GM18861 (cell line): ENCODE results near the gene ERCC6.

ENCODE experiments used
- ATAC-seq: cut with Tn5 transposase; IDR thresholded peaks from one replicate; pipeline ENCODE4 v1.9.1; 2021; ENCODE audit not compliant: unreplicated experiment

The ERCC6 gene

DNA sequence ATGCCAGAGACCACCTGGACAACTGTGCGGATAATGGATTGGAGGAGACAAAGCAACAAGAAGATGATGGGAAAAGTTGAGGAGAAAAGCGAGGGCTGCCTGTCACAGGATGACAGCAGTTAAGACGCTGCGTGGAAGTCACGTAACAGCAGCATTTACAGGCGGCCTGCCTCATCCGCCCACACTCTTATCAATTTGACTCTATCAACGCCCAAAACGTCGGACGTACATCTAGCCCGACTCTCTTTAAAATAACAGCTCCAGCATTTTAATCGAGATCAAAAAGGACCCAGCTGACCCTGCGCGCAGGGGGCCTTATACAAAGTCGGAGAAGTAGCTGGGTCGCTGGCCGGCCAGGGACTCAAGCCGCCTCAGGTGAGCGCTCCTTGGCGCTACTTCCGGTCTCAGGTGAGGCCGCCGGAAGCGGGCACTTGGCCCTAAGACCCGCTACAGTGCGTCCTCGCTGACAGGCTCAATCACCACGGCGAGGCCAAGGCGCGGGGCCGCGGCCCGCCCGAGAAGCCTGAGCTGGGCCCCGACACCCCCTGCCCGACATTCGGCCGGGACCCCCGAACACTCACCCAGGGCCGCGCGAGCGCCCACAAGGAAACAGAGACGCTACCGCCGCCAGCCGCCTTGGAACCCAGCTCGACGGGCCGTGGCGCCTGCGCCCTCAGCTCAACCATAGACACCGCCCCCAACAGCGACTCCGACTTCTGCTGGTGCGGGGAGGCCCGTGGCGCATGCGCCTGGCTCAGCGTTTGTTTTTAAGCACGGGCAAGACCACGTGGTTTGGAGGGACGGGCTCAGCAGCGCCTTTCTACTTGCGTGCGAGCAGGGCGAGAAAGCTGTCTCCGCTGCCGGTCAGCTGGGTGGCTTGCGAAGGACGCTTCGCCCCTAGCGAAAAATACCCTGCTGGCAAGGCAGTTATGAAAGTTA, at the start of gene ERCC6:
ERCC6 (minus strand) TSS at position 741 of the 939 bp plus-strand sequence.
- ATAC-seq = peak; percentile 64

DNA sequence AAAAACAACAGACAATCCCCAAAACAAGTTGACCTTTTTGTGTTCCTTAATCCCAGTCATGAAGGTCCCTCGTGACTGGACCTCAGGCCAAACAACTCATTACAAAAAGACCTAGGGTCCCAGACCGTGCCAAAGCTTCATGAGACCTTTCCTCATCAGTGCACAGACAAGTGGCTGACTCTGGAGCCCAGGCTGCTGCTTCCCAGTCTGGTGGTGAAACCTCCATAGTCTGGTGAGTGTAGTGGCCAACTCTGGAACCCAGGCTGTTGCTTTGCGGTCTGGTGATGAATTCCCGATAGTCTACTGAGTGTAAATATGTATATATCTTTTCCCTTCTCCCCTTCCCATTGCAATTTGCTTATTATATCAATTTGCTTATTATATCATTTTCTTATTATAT, 49.1 kb upstream of the ERCC6 start:
- no peak for ATAC-seq

DNA sequence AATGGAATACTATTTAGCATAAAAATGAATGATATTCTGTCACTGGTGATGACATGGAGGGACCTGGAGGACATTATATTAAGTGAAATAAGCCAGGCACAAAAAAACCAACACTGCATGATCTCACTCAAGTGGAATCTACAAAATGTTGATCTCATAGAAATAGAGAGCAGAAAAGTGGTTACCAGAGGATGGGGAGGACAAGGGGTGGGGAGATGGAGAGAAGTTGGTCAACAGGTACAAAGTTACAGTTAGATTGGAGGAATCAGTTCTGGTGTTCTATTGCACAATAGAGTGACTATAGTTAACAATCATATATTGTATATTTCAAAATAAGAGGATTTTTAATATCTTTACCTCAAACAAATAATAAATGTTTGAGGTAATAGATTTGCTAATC, 46.5 kb upstream of the ERCC6 start:
- no peak for ATAC-seq

DNA sequence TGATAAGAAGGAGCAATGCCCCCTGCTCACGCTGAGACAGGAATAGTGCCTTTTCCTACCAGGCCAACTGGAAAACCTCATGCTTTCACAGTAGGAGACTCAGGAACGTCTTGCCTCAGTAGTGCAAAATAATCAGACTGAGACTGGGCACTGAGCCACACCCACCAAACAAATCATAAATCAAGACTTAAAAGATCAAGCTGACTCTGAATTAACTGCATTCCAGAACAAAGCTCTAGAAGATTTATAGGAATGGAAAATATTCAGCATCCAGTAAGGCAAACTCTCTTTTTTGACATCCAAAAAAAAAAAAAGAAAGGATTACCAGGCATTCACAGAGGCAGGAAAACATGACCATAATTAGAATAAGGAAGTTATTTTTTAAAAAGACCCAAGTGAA, 40.7 kb upstream of the ERCC6 start:
- ATAC-seq = no peak

DNA sequence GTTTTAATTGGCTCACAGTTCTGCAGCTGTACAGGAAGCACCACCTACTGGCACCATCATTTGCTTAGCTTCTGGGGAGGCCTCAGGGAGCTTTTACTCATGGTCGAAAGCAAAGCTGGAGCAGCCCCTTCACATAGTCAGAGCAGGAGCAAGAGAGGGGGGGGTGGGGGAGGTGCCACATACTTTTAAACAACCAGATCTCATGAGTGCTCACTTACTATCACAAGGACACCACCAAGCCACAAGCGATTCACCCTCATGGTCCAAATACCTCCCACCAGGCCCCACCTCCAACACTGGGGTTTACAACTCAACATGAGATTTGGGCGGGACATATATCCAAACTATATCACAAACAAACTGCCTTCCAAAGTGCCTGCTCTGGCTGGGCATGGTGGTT, 39.5 kb upstream of the ERCC6 start:
- no peak for ATAC-seq

DNA sequence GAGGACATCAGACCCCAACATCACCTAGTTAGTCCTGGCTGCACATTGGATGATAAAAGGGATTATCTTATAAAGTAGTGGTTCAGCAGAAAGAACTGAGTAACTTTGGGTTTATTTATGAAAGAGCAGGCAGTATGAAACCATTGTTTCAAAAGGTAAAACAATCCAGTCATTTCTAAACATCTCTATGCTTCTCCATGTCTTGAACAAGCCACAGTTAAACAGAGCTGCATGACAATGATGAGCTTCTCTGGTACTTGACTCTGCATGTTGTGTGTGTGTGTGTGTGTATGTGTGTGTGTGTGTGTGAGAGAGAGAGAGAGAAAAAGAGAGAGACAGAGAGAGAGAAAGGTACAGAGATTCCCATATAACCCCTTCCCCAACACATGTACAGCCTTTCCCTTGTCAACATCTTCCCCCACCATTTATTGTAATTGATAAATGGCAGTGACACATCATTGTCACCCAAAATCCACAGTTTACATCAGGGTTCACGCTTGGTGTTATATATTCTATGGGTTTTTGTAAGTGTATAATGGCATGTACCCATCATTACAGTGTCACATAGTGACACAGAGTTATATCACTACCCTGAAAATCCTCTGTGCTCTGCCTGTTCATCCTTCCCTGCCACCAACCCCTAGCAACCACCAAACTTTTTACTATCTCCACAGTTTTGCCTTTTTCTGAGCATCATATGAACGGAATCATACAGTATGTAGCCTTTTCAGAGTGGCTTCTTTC, 38.4 kb upstream of the ERCC6 start:
- no peak for ATAC-seq

DNA sequence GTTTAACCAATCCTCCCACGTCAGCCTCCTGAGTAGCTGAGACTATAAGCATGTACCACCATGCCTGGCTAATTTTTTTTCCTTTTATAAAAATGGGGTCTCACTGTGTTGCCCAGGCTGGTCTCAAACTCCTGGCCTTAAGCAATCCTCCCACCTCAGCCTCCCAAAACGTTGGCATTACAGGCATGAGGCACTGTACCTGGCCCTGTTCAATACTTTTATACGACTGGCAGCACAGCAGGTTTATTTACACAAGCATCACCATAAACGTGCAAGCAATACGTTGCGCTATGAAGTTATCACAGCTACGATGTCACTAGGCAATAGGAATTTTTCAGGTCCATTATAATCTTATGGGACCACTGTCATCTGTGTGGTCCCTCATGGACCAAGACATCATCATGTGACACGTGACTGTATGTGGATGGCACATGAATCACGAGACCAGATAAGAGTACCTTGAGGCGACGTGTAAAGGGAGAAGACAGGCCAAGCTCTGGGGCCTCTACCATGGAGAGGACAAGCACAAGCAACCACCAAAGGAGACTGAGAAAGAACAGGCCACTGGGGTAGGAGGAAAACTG, 36.7 kb upstream of the ERCC6 start:
- no peak for ATAC-seq

DNA sequence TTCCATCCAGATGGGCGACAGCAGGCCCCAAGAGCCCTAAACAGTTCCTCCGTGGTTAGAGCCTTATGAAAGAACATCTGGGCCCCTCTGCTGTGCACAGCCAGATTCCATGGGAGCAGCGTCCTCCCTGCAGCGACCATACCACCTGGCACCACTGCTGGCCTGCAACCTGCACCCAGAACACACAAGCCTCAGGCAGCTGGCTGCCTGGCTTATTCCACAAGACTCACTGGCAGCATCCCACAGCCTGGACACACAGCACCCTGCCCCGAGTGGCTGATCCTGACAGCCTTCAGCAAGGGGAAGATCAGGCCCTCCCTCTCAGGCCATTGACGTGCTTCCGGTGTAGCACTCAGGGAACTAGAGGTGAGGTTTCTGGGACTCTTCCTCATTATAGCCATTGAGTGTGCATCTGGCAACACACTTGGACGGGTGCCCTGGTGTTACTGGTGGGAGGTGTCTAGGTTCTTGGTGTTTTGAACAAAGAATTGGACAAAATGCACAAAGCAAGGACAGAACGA, 33.7 kb upstream of the ERCC6 start:
- ATAC-seq = no peak

DNA sequence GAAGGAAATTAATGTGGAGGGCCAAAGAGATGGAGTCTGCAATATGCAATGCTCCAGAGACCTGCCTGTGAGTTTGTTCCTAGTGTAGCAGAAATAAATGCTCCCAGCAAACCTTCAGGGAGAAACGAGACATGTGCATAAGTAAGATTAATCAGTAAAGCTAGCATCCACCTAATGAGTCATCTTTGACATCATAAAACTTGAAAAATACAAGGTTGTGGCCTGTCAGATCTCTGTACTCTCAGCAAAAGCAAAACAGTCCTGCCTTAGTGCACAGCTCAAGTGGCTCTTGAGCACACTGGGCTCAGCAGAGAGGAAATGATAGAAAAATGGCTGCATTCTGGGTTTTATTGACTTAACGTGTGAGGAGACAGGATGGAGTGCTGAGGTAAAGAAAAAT, 32.5 kb upstream of the ERCC6 start:
- ATAC-seq = no peak

DNA sequence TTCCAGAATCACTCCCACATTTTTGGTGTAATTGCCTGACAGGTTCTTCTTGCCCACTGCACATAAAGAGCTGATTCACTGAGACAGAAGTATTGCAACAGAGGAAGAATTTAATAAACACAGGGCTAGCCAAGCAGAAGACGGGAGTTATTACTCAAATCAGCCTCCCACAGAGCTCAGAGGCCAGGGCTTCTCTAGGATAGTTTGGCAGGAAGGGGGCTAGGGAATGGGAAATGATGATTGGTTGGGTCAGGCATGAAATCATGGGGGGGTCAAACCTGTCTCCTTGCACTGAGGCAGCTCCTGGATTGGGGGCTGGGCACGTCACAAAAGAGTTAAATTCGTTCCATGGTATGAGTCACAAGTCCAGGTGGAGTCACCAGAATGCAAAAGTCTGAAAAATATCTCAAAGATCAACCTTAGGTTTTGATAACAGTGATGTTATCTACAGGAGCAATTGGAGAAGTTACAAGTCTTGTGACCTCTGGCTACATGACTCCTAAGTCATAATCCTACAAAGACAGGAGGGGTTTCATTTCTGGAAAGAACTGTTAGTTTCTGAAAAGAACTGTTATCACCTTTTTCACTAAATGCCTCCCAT, 30.2 kb upstream of the ERCC6 start:
- no peak for ATAC-seq

DNA sequence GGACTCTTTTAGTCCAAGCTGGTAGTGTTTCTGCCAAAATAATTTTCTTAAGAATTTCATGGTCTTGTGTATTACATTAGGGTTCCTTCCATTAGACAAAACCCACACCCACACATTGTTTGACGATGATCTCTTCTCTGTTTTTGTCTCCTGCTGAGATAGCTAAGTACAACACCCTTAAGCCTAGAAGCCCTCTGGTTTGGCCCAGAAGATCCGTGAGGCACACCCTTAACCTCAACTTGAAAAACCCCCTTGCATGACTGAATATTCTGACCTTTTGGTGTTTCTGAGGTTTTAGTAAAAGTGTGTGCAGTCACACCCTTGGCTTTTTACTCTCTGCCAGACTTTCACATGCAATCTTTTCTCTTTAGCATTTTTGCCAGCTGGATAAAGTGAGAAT, 29.3 kb upstream of the ERCC6 start:
- no peak for ATAC-seq

DNA sequence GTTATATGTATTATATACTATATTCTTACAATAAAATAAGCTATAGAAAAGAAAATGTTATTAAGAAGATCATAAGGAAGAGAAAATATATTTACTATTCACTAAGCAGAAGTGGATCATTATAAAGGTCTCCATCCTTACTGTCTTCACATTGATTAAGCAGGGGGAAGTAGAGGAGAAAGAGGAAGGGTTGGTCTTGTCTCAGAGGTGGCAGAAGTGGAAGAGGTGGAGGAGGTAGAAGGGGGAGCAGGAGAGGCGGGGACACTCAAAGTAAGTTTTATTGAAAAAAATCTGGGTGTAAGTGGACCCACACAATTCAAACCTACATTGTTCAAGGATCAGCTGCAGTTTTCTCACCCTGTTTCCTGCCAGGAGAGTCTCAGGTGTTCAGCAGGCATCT, 28.9 kb upstream of the ERCC6 start:
- ATAC-seq = no peak

DNA sequence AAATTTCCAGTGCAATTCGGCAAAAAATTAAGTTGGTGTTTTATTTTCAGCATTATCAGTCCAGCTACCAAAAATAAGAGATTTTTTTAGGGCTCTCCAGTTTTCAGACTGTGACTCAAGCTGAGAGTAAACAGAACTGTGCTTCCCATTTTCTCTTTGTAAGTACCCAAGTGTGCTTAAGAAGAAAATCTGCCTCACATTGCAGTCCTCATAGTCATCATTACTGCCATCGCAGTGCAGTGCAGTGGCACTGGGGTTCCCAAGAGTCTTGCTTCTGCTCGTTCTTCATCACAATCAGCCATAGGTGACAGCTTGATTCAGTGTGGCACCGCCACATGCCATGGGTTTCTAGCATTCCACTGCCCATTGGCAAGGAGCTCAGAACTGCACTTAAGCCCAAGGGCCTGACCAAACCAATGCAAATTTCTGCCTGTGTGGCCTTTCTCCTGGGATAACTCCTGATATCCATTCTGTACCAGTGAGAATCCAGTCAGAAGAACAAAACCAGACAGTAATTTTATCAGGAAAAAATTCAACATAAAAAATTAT, 25.6 kb upstream of the ERCC6 start:
- ATAC-seq = no peak

DNA sequence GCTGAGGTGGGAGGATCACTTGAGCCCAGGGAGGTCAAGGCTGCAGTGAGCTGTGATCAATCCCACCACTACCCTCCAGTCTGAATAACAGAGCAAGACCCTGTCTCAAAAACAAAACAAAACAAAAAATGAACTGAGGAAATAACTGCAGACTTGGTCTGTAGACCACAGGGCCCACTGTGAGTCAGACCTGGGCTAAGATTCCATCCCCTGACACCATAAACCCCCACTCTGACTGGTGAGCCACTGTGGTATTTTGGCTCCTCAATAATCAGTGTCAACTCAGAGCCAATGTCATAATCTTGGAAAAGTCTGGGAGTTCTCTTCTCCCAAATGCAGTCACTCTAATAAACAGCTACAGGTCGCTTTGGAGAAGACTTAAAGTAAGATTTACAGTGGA, 24.0 kb upstream of the ERCC6 start:
- no peak for ATAC-seq

DNA sequence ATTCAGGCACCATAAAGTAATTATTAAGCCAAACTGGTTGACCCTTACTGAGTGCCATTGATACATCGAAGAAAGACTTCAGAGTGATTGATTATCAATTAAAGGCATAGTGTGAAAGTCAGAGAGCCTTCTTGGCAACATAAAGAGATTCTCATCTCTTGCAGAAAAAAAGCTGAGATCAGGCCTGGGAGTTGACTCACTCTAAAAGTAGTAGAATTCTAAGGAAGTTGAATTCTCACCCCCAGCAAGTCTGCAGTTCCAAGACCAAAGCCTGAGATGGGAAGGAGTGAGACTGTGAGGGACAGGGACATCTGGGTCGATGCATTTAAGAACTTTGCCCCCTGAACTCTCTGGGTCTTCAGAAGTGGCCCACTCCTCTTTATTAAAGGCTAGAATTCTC, 21.6 kb upstream of the ERCC6 start:
- ATAC-seq = no peak

DNA sequence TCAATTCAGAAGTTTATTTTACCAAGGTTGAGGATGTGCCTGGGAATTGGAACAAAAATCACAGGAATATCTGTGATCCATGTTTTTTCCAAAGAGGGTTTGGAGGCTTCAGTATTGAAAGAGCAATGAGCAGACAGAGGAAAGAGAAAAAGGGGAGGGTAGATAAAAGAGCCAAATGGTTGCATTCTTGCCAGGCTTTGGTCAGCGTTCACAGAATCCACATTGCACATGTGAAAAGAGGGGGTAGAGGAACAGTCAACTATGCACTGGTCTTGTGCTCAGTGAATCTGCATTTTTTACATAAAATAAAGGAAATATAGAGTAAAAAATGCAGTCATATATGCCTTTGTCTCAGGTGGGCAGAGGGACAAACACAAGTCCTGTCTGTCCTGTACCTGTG, 20.6 kb upstream of the ERCC6 start:
- ATAC-seq = no peak

DNA sequence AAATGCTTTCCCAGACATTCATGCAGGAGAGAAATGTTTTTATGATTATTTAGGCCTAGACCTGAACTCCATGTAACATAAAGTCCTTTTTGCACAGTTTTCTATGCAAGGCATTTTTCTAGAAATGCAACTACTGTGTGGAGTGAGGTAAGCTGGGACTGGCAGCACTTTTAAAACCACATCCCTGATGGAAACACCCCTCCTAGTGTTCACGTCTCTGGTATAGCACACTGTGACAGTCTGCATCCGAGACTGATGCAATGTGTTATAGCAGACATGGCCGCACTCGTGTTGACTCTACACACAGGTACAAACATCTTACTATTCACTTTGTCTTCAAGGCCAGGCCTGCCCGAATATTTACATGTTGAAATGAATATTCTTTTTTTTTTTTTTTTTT, 19.3 kb upstream of the ERCC6 start:
- ATAC-seq = no peak

DNA sequence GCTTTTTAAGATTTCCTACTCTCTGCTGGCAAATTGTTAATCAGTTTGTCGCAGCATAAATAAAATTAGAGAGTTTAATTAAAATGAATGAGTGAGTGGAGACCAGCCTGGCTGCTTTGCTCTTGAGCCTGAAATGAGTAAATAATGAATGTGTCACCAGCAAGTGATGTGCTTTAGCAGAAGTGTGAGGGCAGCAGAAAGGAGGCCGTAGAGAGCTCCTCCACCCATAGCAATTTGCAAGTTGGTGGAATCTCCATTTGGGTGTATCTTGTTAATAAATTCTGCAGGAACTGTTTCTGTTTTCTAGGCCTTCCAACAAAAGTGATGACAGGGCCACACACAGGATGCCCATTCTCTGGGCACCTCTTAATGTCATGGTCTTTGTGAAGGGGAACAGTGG, 18.8 kb upstream of the ERCC6 start:
- no peak for ATAC-seq

DNA sequence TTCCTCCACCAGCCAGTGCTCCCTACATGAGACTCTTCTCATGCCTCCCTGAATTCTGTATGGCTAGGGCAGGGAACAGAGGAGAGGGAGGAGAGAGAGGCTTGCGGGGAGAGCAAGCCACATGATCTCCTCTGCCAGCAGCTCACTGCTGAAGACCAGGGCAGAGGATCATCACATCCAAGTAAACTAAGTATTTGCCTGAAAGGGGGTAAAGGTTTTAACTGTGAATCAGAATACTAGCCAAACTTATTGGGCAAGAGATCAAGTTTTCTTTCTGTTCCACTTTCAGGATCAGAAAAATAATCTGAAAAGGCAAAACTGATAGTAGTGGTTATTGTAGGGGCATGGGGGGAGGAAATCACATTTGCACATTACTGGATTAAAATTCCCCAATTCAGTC, 17.8 kb upstream of the ERCC6 start:
- ATAC-seq = no peak

DNA sequence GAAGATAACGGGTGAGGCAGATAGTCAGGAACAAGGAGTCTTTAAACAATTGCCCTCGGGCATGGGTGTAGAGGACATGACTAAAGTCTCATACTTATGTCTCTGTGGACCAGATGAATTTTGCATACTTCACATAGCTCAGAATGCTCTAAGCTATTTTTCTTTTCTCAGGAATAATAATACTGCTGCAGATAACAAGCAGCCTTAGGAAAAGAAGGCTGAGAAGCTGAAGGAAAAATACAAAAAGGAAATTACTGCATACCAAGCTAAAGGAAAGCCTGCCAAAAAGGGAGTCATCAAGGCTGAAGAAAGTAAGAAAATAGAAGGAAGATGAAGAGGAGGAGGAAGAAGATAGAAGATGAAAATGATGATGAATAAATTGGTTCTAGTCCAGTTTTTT, 13.4 kb upstream of the ERCC6 start:
- no peak for ATAC-seq

DNA sequence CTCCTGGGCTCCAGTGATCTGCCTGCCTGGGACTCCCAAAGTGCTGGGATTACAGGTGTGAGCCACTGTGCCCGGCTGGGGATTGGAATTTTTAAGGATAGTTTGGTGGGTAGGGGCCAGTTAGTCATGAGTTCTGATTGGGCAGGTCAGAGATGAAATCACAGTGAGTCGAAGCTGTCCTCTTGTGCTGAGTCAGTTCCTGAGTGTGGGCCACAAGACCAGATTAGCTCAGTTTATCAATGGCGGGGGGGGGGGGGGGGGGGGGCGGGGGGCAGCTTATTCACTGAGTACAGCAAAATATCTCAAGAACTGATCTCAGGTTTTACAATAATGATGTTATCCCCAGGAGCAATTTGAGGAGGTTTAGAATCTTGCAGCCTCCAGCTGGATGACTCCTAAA, 11.6 kb upstream of the ERCC6 start:
- ATAC-seq = no peak
